IMR-90 (cell line): Measurements from ENCODE around the gene ZCCHC13. TPM values are rescaled to one million over a fixed set of nuclear protein-coding genes. Genes with fewer than 3 reads are reported as not detected.

Source experiments
- ATAC-seq: fragments of 200-7000 bp; cut with Tn5 transposase; 2 replicates; pipeline ENCODE4 v1.9.1; 2020; ENCODE audit warnings: low read depth, mild to moderate bottlenecking, moderate library complexity
- BruUV-seq: library from RNA; stranded (reverse); fragments of 400-500 nt; replicated peaks from 2 replicates; lab custom pipeline; 2021; lab: Mats Ljungman, UMichigan
- CTCF ChIA-PET: fragments of 300-600 bp; formaldehyde crosslinking; extraction: SDS; loops from one replicate; lab custom pipeline; 2021; ENCODE audit warnings: antibody characterized with exemption; lab: Yijun Ruan, JAX
- POLR2A ChIA-PET: fragments of 300-600 bp; sonication (Branson Sonifier 250); formaldehyde crosslinking; loops from one replicate; lab custom pipeline; 2022; ENCODE audit warnings: antibody characterized with exemption; ENCODE audit not compliant: unreplicated experiment; lab: Charles Lee
- DNase-seq: peaks from one replicate; pipeline ENCODE4 v3.0.0; 2013
- H2AFZ ChIP-seq: replicated peaks from 2 replicates; pipeline ENCODE3; 2013; ENCODE audit warnings: low read length, mild to moderate bottlenecking; ENCODE audit not compliant: poor library complexity
- H2AK5ac ChIP-seq: 2 replicates; pipeline ENCODE4 v1.6.1; 2013; ENCODE audit warnings: low read depth, low read length, inconsistent platforms
- H2AK9ac ChIP-seq: replicated peaks from 2 replicates; pipeline ENCODE3; 2013; ENCODE audit warnings: mild to moderate bottlenecking, low read depth, low read length, moderate library complexity; ENCODE audit not compliant: poor library complexity
- H2BK120ac ChIP-seq: 2 replicates; pipeline ENCODE4 v1.6.1; 2013; ENCODE audit warnings: low read depth, low read length, inconsistent platforms
- H2BK15ac ChIP-seq: 3 replicates; pipeline ENCODE4 v1.6.1; 2013; ENCODE audit warnings: low read depth, low read length, inconsistent platforms
- H2BK20ac ChIP-seq: 2 replicates; pipeline ENCODE4 v1.6.1; 2013; ENCODE audit warnings: low read depth, mild to moderate bottlenecking, inconsistent platforms, low read length, moderate library complexity
- H2BK5ac ChIP-seq: 2 replicates; pipeline ENCODE4 v1.6.1; 2013; ENCODE audit warnings: mild to moderate bottlenecking, low read depth, low read length, inconsistent platforms; ENCODE audit not compliant: poor library complexity, severe bottlenecking
- H3K14ac ChIP-seq: replicated peaks from 2 replicates; pipeline ENCODE4 v1.6.1; 2013; ENCODE audit warnings: low read depth, low read length, inconsistent platforms
- H3K18ac ChIP-seq: 2 replicates; pipeline ENCODE4 v1.6.1; 2013; ENCODE audit warnings: low read depth, low read length, control low read depth
- H3K23ac ChIP-seq: 2 replicates; pipeline ENCODE4 v1.6.1; 2013; ENCODE audit warnings: low read depth, low read length, inconsistent platforms
- H3K27ac ChIP-seq: 2 replicates; pipeline ENCODE4 v1.5.1; 2013; ENCODE audit warnings: mild to moderate bottlenecking, control low read depth, low read length; ENCODE audit not compliant: insufficient read depth
- H3K27me3 ChIP-seq: 2 replicates; pipeline ENCODE4 v1.6.1; 2013; ENCODE audit warnings: low read length; ENCODE audit not compliant: control insufficient read depth, insufficient read depth
- H3K36me3 ChIP-seq: 2 replicates; pipeline ENCODE4 v1.6.1; 2013; ENCODE audit warnings: low read length, mixed read lengths; ENCODE audit not compliant: control insufficient read depth, insufficient read depth
- H3K4ac ChIP-seq: 2 replicates; pipeline ENCODE4 v1.6.1; 2013; ENCODE audit warnings: low read depth, low read length, inconsistent platforms
- H3K4me1 ChIP-seq: 2 replicates; pipeline ENCODE4 v1.6.1; 2013; ENCODE audit warnings: low read length, mixed read lengths; ENCODE audit not compliant: control insufficient read depth, insufficient read depth
- H3K4me2 ChIP-seq: 2 replicates; pipeline ENCODE4 v1.6.1; 2013; ENCODE audit warnings: low read depth, mild to moderate bottlenecking, control low read depth, low read length, moderate library complexity
- H3K4me3 ChIP-seq: 2 replicates; pipeline ENCODE4 v1.5.1; 2013; ENCODE audit warnings: low read depth, mild to moderate bottlenecking, control low read depth, low read length, moderate library complexity; ENCODE audit not compliant: insufficient read depth
- H3K56ac ChIP-seq: 2 replicates; pipeline ENCODE4 v1.6.1; 2013; ENCODE audit warnings: low read length, inconsistent platforms; ENCODE audit not compliant: insufficient read depth; ENCODE audit errors: extremely low read depth
- H3K79me1 ChIP-seq, 2 experiments: 2 replicates each; pipeline ENCODE4 v1.6.1; 2013; ENCODE audit warnings: low read length in 2 of 2, inconsistent platforms in 1 of 2, low read depth in 1 of 2
- H3K9ac ChIP-seq: 2 replicates; pipeline ENCODE4 v1.6.1; 2013; ENCODE audit warnings: low read depth, low read length, control low read depth
- H3K9me1 ChIP-seq: 2 replicates; pipeline ENCODE4 v1.6.1; 2013; ENCODE audit warnings: low read length, inconsistent platforms; ENCODE audit not compliant: insufficient read depth
- H3K9me3 ChIP-seq: 2 replicates; pipeline ENCODE4 v1.6.1; 2013; ENCODE audit warnings: low read length; ENCODE audit not compliant: control insufficient read depth, insufficient read depth
- H4K20me1 ChIP-seq: 2 replicates; pipeline ENCODE4 v1.6.1; 2013; ENCODE audit warnings: low read length, inconsistent platforms; ENCODE audit not compliant: insufficient read depth
- H4K5ac ChIP-seq: 2 replicates; pipeline ENCODE4 v1.6.1; 2013; ENCODE audit warnings: mild to moderate bottlenecking, low read depth, low read length, control low read depth
- H4K8ac ChIP-seq, 2 experiments: 2 replicates each; pipeline ENCODE4 v1.6.1; 2013; ENCODE audit warnings: low read depth in 2 of 2, low read length in 2 of 2, control low read depth in 1 of 2, inconsistent platforms in 1 of 2
- H4K91ac ChIP-seq: 2 replicates; pipeline ENCODE4 v1.6.1; 2013; ENCODE audit warnings: low read depth, low read length, inconsistent platforms; ENCODE audit not compliant: insufficient read depth
- CHD1 ChIP-seq: IDR thresholded peaks from 2 replicates; pipeline ENCODE4 v1.6.1; 2012; ENCODE audit warnings: low read depth, low read length, improper control_type of control experiment
- CTCF ChIP-seq: conservative IDR thresholded peaks from 2 replicates; pipeline ENCODE4 v1.5.1; 2012; ENCODE audit warnings: mild to moderate bottlenecking, low read depth, low read length, improper control_type of control experiment
- FOS ChIP-seq: fragments of 150-350 bp; IDR thresholded peaks from 2 replicates; pipeline ENCODE4 v1.6.1; 2016; ENCODE audit warnings: low read depth, low read length
- MAZ ChIP-seq: IDR thresholded peaks from 2 replicates; pipeline ENCODE4 v1.6.1; 2012; ENCODE audit warnings: low read depth, mild to moderate bottlenecking, low read length, improper control_type of control experiment, moderate library complexity, borderline replicate concordance
- MXI1 ChIP-seq: IDR thresholded peaks from 2 replicates; pipeline ENCODE4 v1.6.1; 2012; ENCODE audit warnings: low read depth, mild to moderate bottlenecking, low read length, moderate library complexity, borderline replicate concordance
- NFE2L2 ChIP-seq: fragments of 150-350 bp; IDR thresholded peaks from 2 replicates; pipeline ENCODE4 v1.6.1; 2016; ENCODE audit warnings: low read depth, mild to moderate bottlenecking, low read length
- POLR2A ChIP-seq: IDR thresholded peaks from 2 replicates; pipeline ENCODE4 v1.6.1; 2012; ENCODE audit warnings: mild to moderate bottlenecking, low read depth, low read length
- RAD21 ChIP-seq: IDR thresholded peaks from 2 replicates; pipeline ENCODE4 v1.6.1; 2012; ENCODE audit warnings: low read length, improper control_type of control experiment
- RCOR1 ChIP-seq: IDR thresholded peaks from 2 replicates; pipeline ENCODE4 v1.6.1; 2012; ENCODE audit warnings: mild to moderate bottlenecking, low read length, improper control_type of control experiment; ENCODE audit not compliant: insufficient replicate concordance
- SMC3 ChIP-seq: fragments of 150-350 bp; IDR thresholded peaks from 2 replicates; pipeline ENCODE4 v1.6.1; 2016; ENCODE audit warnings: low read depth, mild to moderate bottlenecking, antibody characterized with exemption, low read length, moderate library complexity
- WGBS, 2 experiments: methylation state at CpG; one replicate each; pipeline versions ENCODE4 v1.1.5 to v1.1.7; 2013; ENCODE audit warnings: missing lambda C conversion rate in 2 of 2; ENCODE audit not compliant: insufficient read length in 1 of 2; ENCODE audit errors: extremely low coverage in 2 of 2; 5-methylcytosine and 5-hydroxymethylcytosine counted together
- dilution Hi-C: fragments of 300-500 bp; cut with HindIII; formaldehyde crosslinking; loops from one replicate; pipeline ENCODE4 v1.14.3; 2018; ENCODE audit warnings: low sequenced_read_pairs; ENCODE audit not compliant: unreplicated experiment
- in situ Hi-C: fragments of 300-500 bp; cut with MboI; formaldehyde crosslinking; loops from 3 replicates; pipeline ENCODE4 v1.14.3; 2019; ENCODE audit warnings: low sequenced_read_pairs, inconsistent platforms, mixed read lengths
- intact Hi-C: fragments of 100-400 bp; cut with micrococcal nuclease; formaldehyde crosslinking; loops from 2 replicates; pipeline ENCODE4 v1.10.0; 2022
- polyA plus RNA-seq, 3 experiments: library from polyadenylated mRNA; depleted of rRNA; stranded (reverse); fragments of >200 nt; gene quantifications; 2 replicates each; pipeline ENCODE4 v1.2.3, GENCODE V29; 2012; ENCODE audit warnings: low replicate concordance in 1 of 3
- total RNA-seq: library from RNA; depleted of rRNA; stranded (reverse); fragments of >200 nt; gene quantifications from 2 replicates; pipeline ENCODE4 v1.2.3, GENCODE V29; 2012
- TF ChIP-seq, protein P1 (sequence below): fragments of 150-350 bp; IDR thresholded peaks from 2 replicates; pipeline ENCODE4 v1.6.1; 2017; ENCODE audit warnings: mild to moderate bottlenecking, antibody characterized with exemption, low read length, low read depth

Gene ZCCHC13
- total and polyA plus RNA-seq, 2 of the 4 experiments (the other 2 are of a cell fraction): not detected

DNA sequence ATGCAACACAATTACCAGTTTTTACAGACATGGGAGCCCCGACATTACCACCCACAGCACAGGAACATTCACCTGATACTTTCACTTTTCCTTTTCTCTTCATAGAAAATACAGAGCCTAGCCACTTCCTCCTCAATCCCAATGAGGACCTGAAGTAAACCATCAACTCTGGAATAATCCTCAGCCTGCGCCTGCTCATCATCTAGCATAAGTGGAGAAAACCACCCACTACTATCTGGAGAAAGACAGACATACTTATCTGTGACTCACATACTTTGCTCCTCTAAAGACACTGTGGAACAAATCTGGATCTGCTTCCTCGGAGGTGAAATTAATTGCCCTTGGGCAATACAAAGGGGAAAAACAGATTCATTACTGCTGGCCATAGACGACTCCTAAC lies 47.8 kb downstream of the ZCCHC13 start:
- H3K27me3 ChIP-seq: no peaks in the 10 kb centered on the region; the same call in 1 of the 2 replicates
- no peaks in the 10 kb centered on the region for H3K79me1 ChIP-seq
- H3K18ac ChIP-seq: no peak overlapping the region
- H2AFZ ChIP-seq: no peak overlapping the region
- H3K27ac ChIP-seq: no peak overlapping the region
- H3K36me3 ChIP-seq: no peaks in the 10 kb centered on the region
- dilution Hi-C loops (no loop called here), in situ Hi-C loops (no loop called here), intact Hi-C loops (no loop called here)
- 73% methylated on average over 2 of the region's 4 CpGs; no CpG with 5 or more reads in 1 of the 2 experiments for WGBS, 2 experiments
- no peak overlapping the region for H2AK5ac ChIP-seq
- H3K4me3 ChIP-seq: no peak overlapping the region
- BruUV-seq: no TSS peak
- no peaks in the 10 kb centered on the region for H3K9me3 ChIP-seq
- no peaks in the 10 kb centered on the region for H4K20me1 ChIP-seq
- H2BK5ac ChIP-seq: no peak overlapping the region
- H4K91ac ChIP-seq: no peak overlapping the region
- H3K9ac ChIP-seq: no peak overlapping the region
- ChIA-PET CTCF (no interaction called here), POLR2A (no interaction called here)
- no peak overlapping the region for H2BK120ac ChIP-seq
- H2AK9ac ChIP-seq: no peak overlapping the region
- no peak overlapping the region for H4K8ac ChIP-seq
- TF ChIP-seq CTCF (no peak), RCOR1 (no peak), FOS (no peak), SMC3 (no peak), CHD1 (no peak), NFE2L2 (no peak), MXI1 (no peak), RAD21 (no peak), POLR2A (no peak), MAZ (no peak)
- TF ChIP-seq, protein P1, sequence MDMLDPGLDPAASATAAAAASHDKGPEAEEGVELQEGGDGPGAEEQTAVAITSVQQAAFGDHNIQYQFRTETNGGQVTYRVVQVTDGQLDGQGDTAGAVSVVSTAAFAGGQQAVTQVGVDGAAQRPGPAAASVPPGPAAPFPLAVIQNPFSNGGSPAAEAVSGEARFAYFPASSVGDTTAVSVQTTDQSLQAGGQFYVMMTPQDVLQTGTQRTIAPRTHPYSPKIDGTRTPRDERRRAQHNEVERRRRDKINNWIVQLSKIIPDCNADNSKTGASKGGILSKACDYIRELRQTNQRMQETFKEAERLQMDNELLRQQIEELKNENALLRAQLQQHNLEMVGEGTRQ: no peak
- no peaks in the 10 kb centered on the region for H3K4me1 ChIP-seq
- no peak overlapping the region for H2BK20ac ChIP-seq
- no peak; the same call in 1 of the 2 replicates for ATAC-seq
- H3K14ac ChIP-seq: no peak overlapping the region
- H3K56ac ChIP-seq: no peak overlapping the region
- no peak overlapping the region for H3K4ac ChIP-seq
- H4K5ac ChIP-seq: no peak overlapping the region
- peak; percentile 13 for DNase-seq
- H3K4me2 ChIP-seq: no peak overlapping the region
- no peaks in the 10 kb centered on the region for H3K9me1 ChIP-seq
- no peak overlapping the region for H3K23ac ChIP-seq
- no peak overlapping the region for H2BK15ac ChIP-seq
